HG03575 (cell line): ENCODE data around the gene NUP98.

Experiments
- ATAC-seq: cut with Tn5 transposase; IDR thresholded peaks from one replicate; pipeline ENCODE4 v1.9.1; 2021; ENCODE audit not compliant: unreplicated experiment, insufficient number of reproducible peaks, low FRiP score; ENCODE audit errors: extremely low read depth

Gene NUP98

DNA sequence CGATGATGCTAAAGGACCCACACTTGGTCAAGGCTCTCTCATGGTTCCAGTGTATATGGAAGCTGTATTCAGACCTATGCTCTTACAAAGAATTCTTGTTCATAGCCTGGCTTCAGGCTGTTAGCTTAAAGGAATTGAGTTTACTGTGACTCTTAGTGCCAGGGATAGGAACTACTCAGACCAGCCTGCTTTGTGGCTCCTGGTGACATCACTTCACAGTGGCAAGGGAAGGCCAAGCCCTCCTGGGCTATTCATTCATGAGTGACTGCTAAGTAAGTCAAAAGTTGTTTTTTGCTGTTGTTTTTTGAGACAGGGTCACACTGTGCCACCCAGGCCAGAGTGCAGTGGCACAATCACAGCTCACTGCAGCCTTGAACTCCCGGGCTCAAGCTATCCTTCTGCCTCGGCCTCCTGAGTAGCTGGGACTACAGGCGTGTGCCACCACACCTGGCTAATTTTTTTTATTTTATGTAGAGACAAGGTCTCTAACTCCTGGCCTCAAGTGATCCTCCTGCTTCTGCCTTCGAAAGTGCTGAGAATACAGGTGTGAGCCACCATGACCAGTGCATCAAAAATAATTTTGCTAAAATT is 165.2 kb downstream of the NUP98 start:
- no peak for ATAC-seq

DNA sequence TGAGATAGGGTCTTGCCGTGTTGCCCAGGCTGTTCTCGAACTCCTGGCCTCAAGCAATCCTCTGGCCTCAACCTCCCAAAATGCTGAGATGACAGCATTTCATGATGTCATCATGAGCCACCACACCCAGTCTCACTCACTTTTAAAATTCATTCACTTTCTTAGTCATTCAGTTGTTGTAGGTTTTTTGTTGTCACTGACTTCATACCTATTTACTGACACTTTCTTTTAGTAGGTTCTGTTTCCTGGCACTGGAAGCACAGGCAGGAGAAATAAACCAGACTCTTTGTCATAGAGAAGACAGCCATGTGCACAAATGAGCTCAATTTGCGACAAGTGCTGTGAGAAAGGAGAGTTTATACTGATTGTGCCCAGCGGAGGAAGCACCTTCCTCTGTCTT is 166.0 kb downstream of the NUP98 start:
- ATAC-seq, result no peak

DNA sequence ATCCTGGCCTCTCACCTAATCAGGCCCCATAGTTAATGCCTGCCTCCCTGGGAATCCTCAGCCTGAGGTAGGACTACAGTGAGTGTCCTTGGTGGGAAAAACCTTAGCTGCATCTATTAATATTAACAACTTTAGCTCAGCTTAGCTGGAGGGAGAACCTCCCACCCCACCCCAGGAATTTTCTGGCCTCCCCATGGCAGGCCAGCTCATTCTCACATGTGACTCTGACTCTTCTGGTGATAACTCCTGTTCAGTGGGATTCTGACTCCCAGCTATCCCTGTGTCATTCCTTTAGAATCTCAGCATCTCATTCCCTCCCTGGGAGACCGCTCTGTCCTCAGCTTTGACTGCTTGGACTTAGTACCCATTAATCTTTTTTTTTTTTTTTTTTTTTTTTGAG is 170.1 kb downstream of the NUP98 start:
- no peak for ATAC-seq

DNA sequence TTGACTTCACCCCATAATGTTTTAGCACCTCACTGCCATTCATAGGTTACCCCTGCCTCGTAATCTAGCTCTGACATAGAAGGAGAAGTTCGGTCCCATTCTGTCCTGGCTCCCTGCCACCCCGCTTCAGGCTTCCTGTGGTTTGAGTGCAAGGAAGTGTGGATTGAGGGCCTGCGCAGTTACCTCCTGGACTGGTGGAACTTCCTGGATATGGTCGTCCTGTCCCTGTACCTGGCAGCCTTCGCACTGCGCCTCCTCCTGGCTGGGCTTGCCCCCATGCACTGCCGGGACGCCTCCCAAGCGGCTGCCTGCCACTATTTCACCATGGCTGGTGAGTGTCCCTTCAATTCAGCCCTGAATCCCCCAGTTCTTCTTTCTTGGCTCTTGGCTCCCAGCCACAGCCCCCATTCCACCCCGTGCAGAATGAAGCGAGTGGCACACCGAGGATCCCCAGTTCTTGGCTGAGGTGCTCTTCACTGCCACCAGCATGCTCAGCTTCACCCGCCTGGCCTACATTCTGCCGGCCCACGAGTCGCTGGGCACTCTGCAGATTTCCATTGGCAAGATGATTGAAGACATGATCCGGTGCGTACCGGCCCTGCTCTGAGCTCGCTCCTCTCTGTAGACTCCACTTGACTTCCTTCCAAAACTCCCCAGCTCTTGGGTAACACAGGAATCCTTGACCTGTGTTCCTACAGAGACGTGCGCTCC is 170.9 kb downstream of the NUP98 start:
- no peak for ATAC-seq
